Liver (tissue), 3 donors: ENCODE data around the gene DIAPH3.

Source experiments
- ATF3 ChIP-seq: IDR thresholded peaks from 2 replicates; pipeline ENCODE4 v1.6.1; 2016; ENCODE audit warnings: antibody characterized with exemption
- CTCF ChIP-seq: fragments of 150-350 bp; IDR thresholded peaks from 2 replicates; pipeline ENCODE4 v1.5.1; 2017; ENCODE audit warnings: improper control_type of control experiment, low read depth, low read length; ENCODE audit not compliant: missing input control
- GABPA ChIP-seq, 2 donors: IDR thresholded peaks in 1 of 2; conservative IDR thresholded peaks in 1 of 2; 2 replicates each; pipeline ENCODE4 v1.6.1; 2016; ENCODE audit warnings: antibody characterized with exemption in 2 of 2, mild to moderate bottlenecking in 1 of 2, moderate library complexity in 1 of 2
- JUND ChIP-seq, 2 donors: IDR thresholded peaks; 2 replicates each; pipeline ENCODE4 v1.6.1; 2016; ENCODE audit warnings: antibody characterized with exemption in 2 of 2
- MAX ChIP-seq: IDR thresholded peaks from 2 replicates; pipeline ENCODE4 v1.6.1; 2016; ENCODE audit warnings: antibody characterized with exemption
- REST ChIP-seq: IDR thresholded peaks from 2 replicates; pipeline ENCODE4 v1.6.1; 2016; ENCODE audit warnings: antibody characterized with exemption, mild to moderate bottlenecking
- RXRA ChIP-seq, 2 donors: IDR thresholded peaks; 2 replicates each; pipeline ENCODE4 v1.6.1; 2017 to 2018; ENCODE audit warnings: antibody characterized with exemption in 2 of 2, mild to moderate bottlenecking in 1 of 2
- SP1 ChIP-seq: IDR thresholded peaks from 2 replicates; pipeline ENCODE4 v1.6.1; 2018; ENCODE audit warnings: antibody characterized with exemption, mild to moderate bottlenecking
- YY1 ChIP-seq: IDR thresholded peaks from 2 replicates; pipeline ENCODE4 v1.6.1; 2016; ENCODE audit warnings: antibody characterized with exemption, mild to moderate bottlenecking
- ZBTB33 ChIP-seq: IDR thresholded peaks from 2 replicates; pipeline ENCODE4 v1.6.1; 2016; ENCODE audit warnings: antibody characterized with exemption
- donor health status: healthy.
- donor health status: healthy.

GRCh38 chr13:59686798-59687394 is 476.8 kb downstream of the DIAPH3 start:
- TF ChIP-seq CTCF (no peak), SP1 (no peak), YY1 (no peak), JUND (IDR thresholded peaks at IDR 0.05) (no peak), REST (no peak), RXRA (IDR thresholded peaks at IDR 0.05) (no peak), MAX (no peak), ATF3 (no peak), ZBTB33 (no peak), GABPA (IDR thresholded peaks at IDR 0.05 in 1 of 2, conservative IDR thresholded peaks at IDR 0.05 in 1 of 2) (no peak)
